ENCODE data around the gene PAK6. TPM values are rescaled to one million over a fixed set of nuclear protein-coding genes. Genes with fewer than 3 reads are reported as not detected.

The PAK6 gene
- total and polyA plus RNA-seq, 2 experiments from 2014 or later: 2.6 to 2.7 TPM

GRCh38 chr15:40295297-40295696, 56.4 kb downstream of the PAK6 start:
- no peak for TF ChIP-seq CTCF (IDR thresholded peaks at IDR 0.05; ENCODE audit: poor library complexity)
- TF ChIP-seq EZH2phosphoT487 (IDR thresholded peaks at IDR 0.05; ENCODE audit: low read depth, severe bottlenecking, unreplicated experiment): no peak
- TF ChIP-seq EZH2 (IDR thresholded peaks at IDR 0.05; ENCODE audit: borderline replicate concordance): no peak

DNA sequence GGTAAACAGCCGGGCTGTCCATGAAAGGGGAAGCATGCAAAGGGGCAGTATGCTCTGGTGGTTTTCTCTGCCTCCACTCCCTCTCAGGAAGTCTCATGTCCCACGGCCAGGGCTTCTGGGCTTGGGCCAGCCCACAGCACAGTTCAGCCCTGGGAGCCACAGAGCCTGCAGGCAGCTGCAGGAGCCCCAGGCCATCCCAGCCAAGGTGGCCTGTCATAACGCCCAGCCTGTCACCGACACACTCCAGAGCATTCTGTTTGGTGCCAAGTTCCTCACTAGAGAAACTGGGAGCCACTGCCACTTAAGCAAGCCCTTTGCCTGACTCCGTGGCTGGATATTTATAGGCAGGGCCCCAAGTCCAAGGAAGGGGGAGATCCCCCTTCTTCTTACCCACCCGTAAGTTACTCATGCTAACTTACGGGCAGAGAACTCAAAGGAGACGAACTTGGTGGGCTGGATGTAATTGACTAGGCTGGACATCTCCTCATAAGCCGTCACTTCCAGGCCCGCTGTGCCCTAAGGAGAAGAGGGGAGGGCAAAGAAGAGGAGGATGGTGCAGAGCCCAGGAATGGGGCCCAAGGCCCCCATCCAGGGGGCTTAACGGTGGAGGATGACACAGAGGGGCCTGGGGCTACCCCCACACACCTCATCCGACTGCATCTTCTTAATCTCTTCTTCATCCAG, 57.2 kb downstream of the PAK6 start:
- Histone ChIP-seq H3K4me1 (ENCODE audit: insufficient read depth) (peaks cover 12% of the 10 kb centered on the region), H3K27me3 (peaks cover 26% of the 10 kb centered on the region), H2AFZ (no peak overlapping the region), H3K9me2 (replicated peaks; ENCODE audit: insufficient read depth) (no peaks in the 10 kb centered on the region), H3K4me3 (no peak overlapping the region), H3K79me2 (no peaks in the 10 kb centered on the region), H3K36me3 (replicated peaks; ENCODE audit: insufficient read depth, low read depth) (no peaks in the 10 kb centered on the region), H3K27ac (no peak overlapping the region), H4K20me1 (ENCODE audit: insufficient read depth, poor library complexity, severe bottlenecking) (no peaks in the 10 kb centered on the region), H3K9me3 (ENCODE audit: low read depth) (no peaks in the 10 kb centered on the region), H3K4me2 (no peak overlapping the region)
- WGBS (ENCODE audit: low lambda C conversion rate, missing lambda C conversion rate): 49% methylated on average over 12 of the region's 12 CpGs
- no peak for TF ChIP-seq EZH2phosphoT487 (IDR thresholded peaks at IDR 0.05; ENCODE audit: low read depth, severe bottlenecking, unreplicated experiment)
- no peak for TF ChIP-seq CTCF (IDR thresholded peaks at IDR 0.05; ENCODE audit: poor library complexity)
- TF ChIP-seq EZH2 (IDR thresholded peaks at IDR 0.05; ENCODE audit: borderline replicate concordance): no peak
- DNase-seq (ENCODE audit: low spot score): no peak

More at GRCh38 chr15:40295297-40295696, 56.4 kb downstream of the PAK6 start:
- Histone ChIP-seq H3K9me3 (ENCODE audit: low read depth) (no peaks in the 10 kb centered on the region), H3K79me2 (no peaks in the 10 kb centered on the region), H3K4me3 (no peak overlapping the region), H3K4me2 (no peak overlapping the region), H4K20me1 (ENCODE audit: insufficient read depth, poor library complexity, severe bottlenecking) (no peaks in the 10 kb centered on the region), H3K36me3 (replicated peaks; ENCODE audit: insufficient read depth, low read depth) (no peaks in the 10 kb centered on the region), H2AFZ (no peak overlapping the region), H3K4me1 (ENCODE audit: insufficient read depth) (peaks cover 19% of the 10 kb centered on the region), H3K27me3 (peaks cover 30% of the 10 kb centered on the region), H3K9me2 (replicated peaks; ENCODE audit: insufficient read depth) (no peaks in the 10 kb centered on the region), H3K27ac (no peak overlapping the region)
- 82% methylated on average over 1 of the region's 1 CpG for WGBS (ENCODE audit: low lambda C conversion rate, missing lambda C conversion rate)
- no peak for DNase-seq (ENCODE audit: low spot score)

DNA sequence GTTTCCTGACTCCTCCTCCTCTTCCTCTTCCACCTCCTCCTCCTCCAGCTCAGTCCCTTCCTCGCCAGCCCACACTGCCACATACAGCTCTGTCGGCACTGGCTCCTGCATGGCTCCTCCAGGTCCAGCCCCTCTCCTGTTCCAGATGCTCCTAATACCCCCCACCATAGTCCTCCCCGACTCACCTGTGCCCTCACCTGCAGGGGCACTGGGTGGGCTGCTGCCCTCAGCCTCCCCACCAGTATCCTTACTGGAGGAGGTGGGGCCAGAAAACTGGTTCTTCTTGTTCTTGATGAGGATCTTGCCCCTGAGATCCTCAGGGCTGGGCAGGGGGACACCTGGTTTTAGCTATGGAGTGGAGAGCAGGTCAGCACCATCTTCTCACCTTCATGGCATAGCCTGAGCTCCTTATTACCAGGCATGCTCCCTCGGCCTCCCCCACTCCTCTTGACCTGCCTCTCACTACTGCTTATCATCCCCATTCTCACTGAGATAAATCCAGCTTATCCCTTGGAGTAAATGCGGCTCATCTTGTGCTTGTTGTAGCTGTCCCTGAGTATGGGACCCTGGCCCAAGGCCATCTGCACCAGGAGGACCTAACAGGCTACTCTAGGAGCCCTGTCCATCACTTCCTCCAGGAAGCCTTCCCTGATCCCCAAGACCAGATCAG, 57.8 kb downstream of the PAK6 start:
- no peak for DNase-seq (ENCODE audit: low spot score)
- no peak overlapping the region for H3K4me3 ChIP-seq
- H3K79me2 ChIP-seq: no peaks in the 10 kb centered on the region
- H4K20me1 ChIP-seq (ENCODE audit: insufficient read depth, poor library complexity, severe bottlenecking): no peaks in the 10 kb centered on the region
- H3K27me3 ChIP-seq: peaks cover 22% of the 10 kb centered on the region
- H3K9me3 ChIP-seq (ENCODE audit: low read depth): no peaks in the 10 kb centered on the region
- no peaks in the 10 kb centered on the region for H3K9me2 ChIP-seq (replicated peaks; ENCODE audit: insufficient read depth)
- H3K4me1 ChIP-seq (ENCODE audit: insufficient read depth): peaks cover 6% of the 10 kb centered on the region
- no peak overlapping the region for H3K4me2 ChIP-seq
- no peak overlapping the region for H2AFZ ChIP-seq
- no peak overlapping the region for H3K27ac ChIP-seq
- 67% methylated on average over 5 of the region's 5 CpGs for WGBS (ENCODE audit: low lambda C conversion rate, missing lambda C conversion rate)
- H3K36me3 ChIP-seq (replicated peaks; ENCODE audit: insufficient read depth, low read depth): no peaks in the 10 kb centered on the region
- TF ChIP-seq EZH2 (IDR thresholded peaks at IDR 0.05; ENCODE audit: borderline replicate concordance): no peak
- TF ChIP-seq EZH2phosphoT487 (IDR thresholded peaks at IDR 0.05; ENCODE audit: low read depth, severe bottlenecking, unreplicated experiment): no peak
- TF ChIP-seq CTCF (IDR thresholded peaks at IDR 0.05; ENCODE audit: poor library complexity): no peak

Data from hepatocyte (in vitro differentiated cells).